Psoas muscle (tissue), 8 donors: ENCODE results near the gene TMEFF2. TPM values are rescaled to one million over a fixed set of nuclear protein-coding genes. Genes with fewer than 3 reads are reported as not detected.

ENCODE experiments used
- ATAC-seq, 4 donors: fragments of 200-7000 bp; cut with Tn5 transposase; one replicate each; pipeline ENCODE4 v1.9.1; 2020; ENCODE audit warnings: moderate library complexity in 3 of 4, mild to moderate bottlenecking in 2 of 4
- DNase-seq, 2 donors: peaks; one replicate each; pipeline ENCODE4 v3.0.0-alpha.2; 2020
- H3K27ac ChIP-seq: fragments of 200-600 bp; one replicate; pipeline ENCODE4 v1.8.0; 2022
- H3K27me3 ChIP-seq, 3 donors: fragments of 200-600 bp in 1 of 3; one replicate each; pipeline versions ENCODE4 v1.6.1 to v1.8.0; 2013 to 2022; ENCODE audit warnings: low read length in 2 of 3, mild to moderate bottlenecking in 2 of 3, moderate library complexity in 1 of 3; ENCODE audit not compliant: insufficient read depth in 3 of 3
- H3K36me3 ChIP-seq, 2 donors: fragments of 200-600 bp in 1 of 2; one replicate each; pipeline versions ENCODE4 v1.6.1 to v1.8.0; 2013 to 2022; ENCODE audit warnings: low read depth in 1 of 2, mild to moderate bottlenecking in 1 of 2, moderate library complexity in 1 of 2; ENCODE audit not compliant: insufficient read depth in 1 of 2
- H3K4me1 ChIP-seq: fragments of 200-600 bp; one replicate; pipeline ENCODE4 v1.8.0; 2022
- H3K4me3 ChIP-seq: fragments of 200-600 bp; one replicate; pipeline ENCODE4 v1.8.0; 2022; ENCODE audit warnings: mild to moderate bottlenecking
- H3K9me3 ChIP-seq: fragments of 200-600 bp; one replicate; pipeline ENCODE4 v1.8.0; 2022
- WGBS, 3 donors: extraction: QIAGEN DNeasy Blood & Tissue Kit; methylation state at CpG; one replicate each; pipeline versions ENCODE4 v1.1.6 to v1.1.7; 2013; 5-methylcytosine and 5-hydroxymethylcytosine counted together
- intact Hi-C, 2 donors: fragments of 100-400 bp; cut with DNase I; formaldehyde crosslinking; loops; one replicate each; pipeline versions ENCODE4 v1.11.0 to v1.14.2; 2022
- polyA plus RNA-seq, 3 donors: library from polyadenylated mRNA; stranded (reverse); fragments of 200-250 nt; gene quantifications; one replicate each; pipeline ENCODE4 v1.2.3, GENCODE V29; 2013
- total RNA-seq, 4 donors: library from RNA; stranded (reverse); fragmentation: NEBNext Ultra II Directional in 2 of 4; extraction: Animal tissue kit (Norgen Biotek cat#: 25700) in 2 of 4; gene quantifications; one replicate each; pipeline versions ENCODE4 v1.2.1 to v1.2.4, GENCODE V29; 2021 to 2023
- TF ChIP-seq, protein P1 (sequence below): fragments of 200-600 bp; IDR thresholded peaks from one replicate; pipeline ENCODE4 v1.8.0; 2022; ENCODE audit warnings: antibody characterized with exemption
- donor health status: healthy with polysubstance abuse.
- donor health status: DM: no; HTN: no; CAD: no; lungs with moderate emphysema.
- donor health status: Bipolar disorder and iron deficiency.
- donor health status: healthy.
- donor health status: DM: yes; HTN: yes; CAD: no.
- donor health status: DM: no; HTN: no; CAD: no.
- donor health status: DM: no; HTN: no; CAD: no.
- donor health status: DM: yes; HTN: yes; CAD: no.

Gene TMEFF2
- total and polyA plus RNA-seq, 7 donors = 0.07 to 0.47 (median 0.16) TPM; not detected in 4

DNA sequence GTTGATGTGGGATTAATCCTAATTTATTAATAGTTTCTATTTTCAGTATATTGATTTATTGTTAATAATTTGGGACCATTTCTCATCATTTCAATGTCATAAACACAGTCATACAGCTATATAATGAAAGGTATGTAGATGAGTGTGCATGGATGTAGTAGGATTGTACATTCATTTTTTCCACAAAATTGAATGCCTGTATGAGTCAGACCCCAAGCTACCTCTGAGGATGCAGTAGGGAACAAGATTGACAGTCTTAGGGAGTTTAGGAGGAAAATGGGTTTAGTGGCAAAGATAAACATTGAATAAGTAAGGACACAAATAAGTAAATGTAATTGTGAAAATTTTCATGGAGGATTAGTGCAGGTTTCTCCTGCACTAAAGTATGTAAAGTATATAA, 14.1 kb upstream of the TMEFF2 start:
- intact Hi-C loops = loop anchor here in 1 of 2 donors (2.0 kb wide), 1 partner anchor 28 kb away; no protein-coding TSS in a partner anchor
- no peaks in the 10 kb centered on the region for H3K4me1 ChIP-seq
- no peaks in the 10 kb centered on the region for H3K9me3 ChIP-seq
- DNase-seq = no peak
- no peak overlapping the region for H3K27ac ChIP-seq
- TF ChIP-seq, protein P1, sequence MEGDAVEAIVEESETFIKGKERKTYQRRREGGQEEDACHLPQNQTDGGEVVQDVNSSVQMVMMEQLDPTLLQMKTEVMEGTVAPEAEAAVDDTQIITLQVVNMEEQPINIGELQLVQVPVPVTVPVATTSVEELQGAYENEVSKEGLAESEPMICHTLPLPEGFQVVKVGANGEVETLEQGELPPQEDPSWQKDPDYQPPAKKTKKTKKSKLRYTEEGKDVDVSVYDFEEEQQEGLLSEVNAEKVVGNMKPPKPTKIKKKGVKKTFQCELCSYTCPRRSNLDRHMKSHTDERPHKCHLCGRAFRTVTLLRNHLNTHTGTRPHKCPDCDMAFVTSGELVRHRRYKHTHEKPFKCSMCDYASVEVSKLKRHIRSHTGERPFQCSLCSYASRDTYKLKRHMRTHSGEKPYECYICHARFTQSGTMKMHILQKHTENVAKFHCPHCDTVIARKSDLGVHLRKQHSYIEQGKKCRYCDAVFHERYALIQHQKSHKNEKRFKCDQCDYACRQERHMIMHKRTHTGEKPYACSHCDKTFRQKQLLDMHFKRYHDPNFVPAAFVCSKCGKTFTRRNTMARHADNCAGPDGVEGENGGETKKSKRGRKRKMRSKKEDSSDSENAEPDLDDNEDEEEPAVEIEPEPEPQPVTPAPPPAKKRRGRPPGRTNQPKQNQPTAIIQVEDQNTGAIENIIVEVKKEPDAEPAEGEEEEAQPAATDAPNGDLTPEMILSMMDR = no peak
- ATAC-seq = no peak
- no peaks in the 10 kb centered on the region for H3K27me3 ChIP-seq
- H3K36me3 ChIP-seq = no peaks in the 10 kb centered on the region
- H3K4me3 ChIP-seq = no peak overlapping the region

DNA sequence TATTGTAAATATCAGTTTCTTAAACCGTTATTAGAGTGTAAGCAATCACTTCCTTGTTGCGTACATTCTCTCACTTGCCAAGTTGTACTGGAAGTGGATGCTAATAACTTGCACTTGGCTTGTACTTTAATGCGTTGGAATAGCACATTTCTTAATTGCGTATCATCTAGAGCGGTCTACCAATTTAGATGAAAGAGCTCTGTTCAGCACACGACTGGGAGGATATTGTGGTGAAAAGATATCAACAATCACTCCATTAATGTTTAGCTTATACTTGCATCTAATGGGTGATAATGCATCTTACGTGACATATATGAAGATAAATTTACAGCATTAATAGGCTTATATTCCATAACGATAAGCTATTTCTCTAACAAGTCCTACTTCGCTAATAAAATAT, 11.7 kb upstream of the TMEFF2 start:
- WGBS, 3 donors = 90 to 94% (median 92%) methylated on average over 9 of the region's 9 CpGs
- no peaks in the 10 kb centered on the region for H3K36me3 ChIP-seq
- ATAC-seq (no peak), DNase-seq (no peak)
- TF ChIP-seq, protein P1 = no peak
- no peaks in the 10 kb centered on the region for H3K9me3 ChIP-seq
- H3K27ac ChIP-seq = no peak overlapping the region
- no peaks in the 10 kb centered on the region for H3K4me1 ChIP-seq
- intact Hi-C loops = no loop called here
- no peaks in the 10 kb centered on the region for H3K27me3 ChIP-seq
- no peak overlapping the region for H3K4me3 ChIP-seq

DNA sequence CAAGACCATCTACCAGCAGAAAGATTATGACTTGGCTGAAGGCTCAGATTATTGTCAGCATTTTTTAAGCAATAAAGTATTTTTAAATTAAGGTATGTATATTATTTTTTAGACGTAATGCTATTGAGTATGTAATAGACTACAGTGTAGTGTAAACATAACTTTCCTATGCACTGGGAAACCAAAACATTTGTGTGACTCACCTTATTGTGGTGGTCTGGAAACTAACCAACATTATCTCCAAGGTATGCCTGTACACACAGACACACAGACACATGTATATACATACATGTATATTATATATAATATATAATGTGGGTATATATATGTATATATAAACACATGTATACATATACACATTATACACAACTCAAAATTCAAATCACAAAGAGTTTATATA, 9.1 kb upstream of the TMEFF2 start:
- ATAC-seq (no peak), DNase-seq (no peak)
- peaks cover 0 to 3% (median 0%) of the 10 kb centered on the region in 3 donors for H3K27me3 ChIP-seq
- no peak overlapping the region for H3K4me3 ChIP-seq
- H3K36me3 ChIP-seq = no peaks in the 10 kb centered on the region
- H3K27ac ChIP-seq = no peak overlapping the region
- H3K9me3 ChIP-seq = no peaks in the 10 kb centered on the region
- TF ChIP-seq, protein P1 = no peak
- intact Hi-C loops = no loop called here
- 86 to 98% (median 90%) methylated on average over 1 of the region's 1 CpG for WGBS, 3 donors
- H3K4me1 ChIP-seq = no peaks in the 10 kb centered on the region

DNA sequence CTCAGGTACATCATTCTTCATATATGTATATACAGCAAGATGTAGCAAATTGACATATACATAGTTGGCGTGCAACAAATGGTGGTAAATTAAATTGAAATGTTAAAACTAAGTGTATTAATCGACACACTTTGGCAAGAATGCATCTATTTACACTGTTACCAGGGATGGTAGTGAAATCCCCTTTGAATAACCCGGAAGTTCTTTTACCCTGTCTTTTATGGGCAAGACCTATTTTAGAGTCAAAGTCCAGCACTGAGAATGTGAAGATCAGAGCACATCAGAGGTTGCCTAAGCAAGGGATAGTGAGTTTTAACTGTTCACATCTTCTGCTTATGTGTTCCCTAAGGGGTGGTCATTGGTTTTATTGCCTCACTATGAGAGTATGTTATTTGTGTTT, 7.6 kb upstream of the TMEFF2 start:
- H3K27ac ChIP-seq = no peak overlapping the region
- H3K4me1 ChIP-seq = no peaks in the 10 kb centered on the region
- H3K9me3 ChIP-seq = no peaks in the 10 kb centered on the region
- intact Hi-C loops = no loop called here
- no peaks in the 10 kb centered on the region for H3K36me3 ChIP-seq
- TF ChIP-seq, protein P1 = no peak
- H3K4me3 ChIP-seq = no peak overlapping the region
- whole genome bisulfite sequencing, 3 donors = 94 to 98% (median 97%) methylated on average over 3 of the region's 3 CpGs
- peaks cover 0 to 14% (median 0%) of the 10 kb centered on the region in 3 donors for H3K27me3 ChIP-seq
- no peak for ATAC-seq
- no peak for DNase-seq

DNA sequence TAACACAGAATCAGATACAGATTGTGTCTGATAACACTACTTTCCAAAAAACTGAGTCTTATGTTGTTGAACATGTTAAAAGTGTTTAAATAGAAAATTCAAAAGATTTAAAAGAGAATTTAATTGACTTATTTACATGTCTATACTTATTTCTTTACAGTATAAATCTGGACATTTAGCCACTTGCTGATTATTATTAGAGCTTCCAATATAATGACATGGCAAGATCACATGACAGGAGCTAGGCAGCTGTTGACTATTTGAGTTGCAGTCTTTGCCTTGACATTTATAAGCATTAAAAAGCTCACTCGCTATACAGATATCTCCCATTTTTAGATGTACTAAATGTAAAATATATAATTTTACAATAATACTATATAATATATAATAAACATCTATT, 6.4 kb upstream of the TMEFF2 start:
- TF ChIP-seq, protein P1 = no peak
- no peaks in the 10 kb centered on the region for H3K4me1 ChIP-seq
- ATAC-seq = no peak
- H3K27ac ChIP-seq = no peak overlapping the region
- H3K27me3 ChIP-seq = peaks cover 0 to 27% (median 3%) of the 10 kb centered on the region in 3 donors
- H3K4me3 ChIP-seq = no peak overlapping the region
- no peak for DNase-seq
- H3K36me3 ChIP-seq = no peaks in the 10 kb centered on the region
- intact Hi-C loops = no loop called here
- WGBS, 3 donors = 84 to 95% (median 94%) methylated on average over 1 of the region's 1 CpG
- no peaks in the 10 kb centered on the region for H3K9me3 ChIP-seq
